GM18505 (cell line): ENCODE measurements around the gene STUB1.
A peak's percentile ranks its signal among the peaks of the same experiment; 100 is the strongest.

Experiments used
- ATAC-seq: cut with Tn5 transposase; IDR thresholded peaks from one replicate; pipeline ENCODE4 v1.9.1; 2021; ENCODE audit not compliant: unreplicated experiment
- POLR2A ChIP-seq: IDR thresholded peaks from 4 replicates; pipeline ENCODE4 v1.6.1; 2011; ENCODE audit warnings: borderline replicate concordance; ENCODE audit not compliant: insufficient read depth, insufficient read length; ENCODE audit errors: extremely low read depth

Gene STUB1

DNA sequence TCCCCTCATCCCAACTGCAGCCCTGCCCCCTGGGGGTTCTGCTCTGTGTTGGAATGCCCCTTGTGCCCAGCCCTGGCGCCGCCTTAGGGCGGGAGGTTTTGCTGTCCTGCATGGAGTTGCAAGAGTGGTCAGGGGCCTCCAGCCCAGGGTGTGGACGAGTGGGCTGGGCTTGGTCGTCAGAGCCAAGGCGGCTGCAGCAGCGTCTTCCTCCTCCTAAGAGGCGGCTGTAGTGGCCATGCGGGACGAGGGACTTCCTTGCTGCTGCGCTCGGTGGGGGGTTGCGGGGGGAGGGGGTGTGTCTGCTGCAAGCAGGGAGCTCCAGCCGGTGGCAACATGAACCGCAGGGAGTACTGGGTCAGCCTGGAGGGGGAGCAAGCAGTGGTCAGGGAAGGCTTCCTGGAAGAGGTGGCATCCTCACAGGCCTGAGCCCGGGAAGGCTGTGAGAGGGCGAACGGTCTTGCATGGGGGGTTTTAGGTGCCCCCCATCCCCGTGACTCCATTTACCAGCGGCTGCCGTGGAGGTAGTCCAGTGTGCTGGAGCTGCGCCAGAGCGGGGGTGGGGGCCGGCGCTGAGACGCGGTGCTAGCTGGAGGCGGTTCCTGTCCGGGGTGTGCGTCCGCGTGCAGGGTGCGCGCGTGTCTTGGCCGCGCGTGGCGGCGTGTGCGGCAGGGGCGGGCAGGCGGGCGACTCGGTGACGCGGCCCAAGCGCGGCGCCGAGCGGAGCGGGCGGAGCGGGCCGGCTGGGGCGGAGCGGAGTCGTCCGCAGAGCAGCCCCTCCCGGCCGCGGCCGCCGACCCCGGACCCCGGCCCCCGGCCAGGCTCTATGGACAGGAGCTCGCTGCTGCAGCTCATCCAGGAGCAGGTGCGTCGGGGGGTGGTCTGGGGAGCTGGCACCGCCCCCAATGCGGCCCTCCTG, 5.0 kb upstream of the STUB1 start, which contains the start of gene RHBDL1:
RHBDL1 (plus strand) TSS at position 704 of the 916 bp plus-strand sequence; CDS start at position 824, 120 bp downstream.
- peak; percentile 17 for TF ChIP-seq POLR2A
- no peak for ATAC-seq

DNA sequence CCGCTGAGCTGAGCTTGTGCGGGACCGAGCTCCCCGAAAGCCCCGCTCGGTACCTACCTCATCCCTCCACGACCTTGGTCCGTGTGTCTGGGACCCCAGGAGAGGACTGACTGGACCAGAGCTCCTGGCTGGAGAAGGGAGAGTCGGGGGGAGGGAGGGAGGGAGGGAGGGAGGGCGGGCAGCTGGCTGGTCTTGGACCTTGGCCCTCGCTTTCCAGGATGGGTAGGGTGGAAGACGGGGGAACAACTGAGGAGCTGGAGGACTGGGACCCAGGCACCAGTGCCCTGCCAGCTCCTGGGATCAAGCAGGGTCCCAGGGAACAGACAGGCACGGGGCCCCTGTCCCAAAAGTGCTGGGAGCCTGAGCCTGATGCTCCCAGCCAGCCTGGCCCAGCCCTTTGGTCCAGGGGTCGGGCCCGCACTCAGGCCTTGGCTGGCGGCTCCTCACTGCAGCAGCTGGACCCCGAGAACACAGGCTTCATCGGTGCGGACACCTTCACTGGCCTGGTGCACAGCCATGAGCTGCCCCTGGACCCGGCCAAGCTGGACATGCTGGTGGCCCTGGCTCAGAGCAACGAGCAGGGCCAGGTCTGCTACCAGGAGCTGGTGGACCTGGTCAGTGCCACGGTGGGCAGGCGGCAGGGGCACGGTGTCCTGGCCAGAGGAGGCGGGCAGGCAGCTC, 4.2 kb upstream of the STUB1 start:
- no peak for TF ChIP-seq POLR2A
- no peak for ATAC-seq

DNA sequence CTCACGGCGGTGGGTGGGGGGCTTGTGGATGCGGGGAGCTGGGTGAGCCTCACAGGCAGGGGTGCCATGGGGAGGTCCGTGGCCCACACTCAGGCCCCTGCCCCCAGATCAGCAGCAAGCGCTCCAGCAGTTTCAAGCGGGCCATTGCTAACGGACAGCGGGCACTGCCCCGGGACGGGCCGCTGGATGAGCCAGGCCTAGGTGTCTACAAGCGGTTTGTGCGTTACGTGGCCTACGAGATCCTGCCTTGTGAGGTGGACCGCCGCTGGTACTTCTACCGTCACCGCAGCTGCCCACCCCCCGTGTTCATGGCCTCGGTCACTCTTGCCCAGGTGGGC, 3.7 kb upstream of the STUB1 start:
- ATAC-seq, result no peak
- no peak for TF ChIP-seq POLR2A

DNA sequence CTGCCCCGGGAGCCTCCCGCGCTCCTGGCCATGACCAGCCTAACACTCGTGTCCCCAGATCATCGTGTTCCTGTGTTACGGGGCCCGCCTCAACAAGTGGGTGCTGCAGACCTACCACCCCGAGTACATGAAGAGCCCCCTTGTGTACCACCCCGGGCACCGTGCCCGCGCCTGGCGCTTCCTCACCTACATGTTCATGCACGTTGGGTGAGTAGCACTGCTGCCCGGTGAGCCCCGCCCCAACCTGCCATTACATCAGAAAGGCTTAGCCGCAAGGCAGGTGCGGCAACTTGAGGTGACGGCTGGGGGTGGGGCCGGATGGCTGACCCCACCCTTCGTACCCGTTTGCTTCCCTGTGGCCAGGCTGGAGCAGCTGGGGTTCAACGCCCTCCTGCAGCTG, 3.3 kb upstream of the STUB1 start:
- ATAC-seq, result no peak
- TF ChIP-seq POLR2A, result no peak

DNA sequence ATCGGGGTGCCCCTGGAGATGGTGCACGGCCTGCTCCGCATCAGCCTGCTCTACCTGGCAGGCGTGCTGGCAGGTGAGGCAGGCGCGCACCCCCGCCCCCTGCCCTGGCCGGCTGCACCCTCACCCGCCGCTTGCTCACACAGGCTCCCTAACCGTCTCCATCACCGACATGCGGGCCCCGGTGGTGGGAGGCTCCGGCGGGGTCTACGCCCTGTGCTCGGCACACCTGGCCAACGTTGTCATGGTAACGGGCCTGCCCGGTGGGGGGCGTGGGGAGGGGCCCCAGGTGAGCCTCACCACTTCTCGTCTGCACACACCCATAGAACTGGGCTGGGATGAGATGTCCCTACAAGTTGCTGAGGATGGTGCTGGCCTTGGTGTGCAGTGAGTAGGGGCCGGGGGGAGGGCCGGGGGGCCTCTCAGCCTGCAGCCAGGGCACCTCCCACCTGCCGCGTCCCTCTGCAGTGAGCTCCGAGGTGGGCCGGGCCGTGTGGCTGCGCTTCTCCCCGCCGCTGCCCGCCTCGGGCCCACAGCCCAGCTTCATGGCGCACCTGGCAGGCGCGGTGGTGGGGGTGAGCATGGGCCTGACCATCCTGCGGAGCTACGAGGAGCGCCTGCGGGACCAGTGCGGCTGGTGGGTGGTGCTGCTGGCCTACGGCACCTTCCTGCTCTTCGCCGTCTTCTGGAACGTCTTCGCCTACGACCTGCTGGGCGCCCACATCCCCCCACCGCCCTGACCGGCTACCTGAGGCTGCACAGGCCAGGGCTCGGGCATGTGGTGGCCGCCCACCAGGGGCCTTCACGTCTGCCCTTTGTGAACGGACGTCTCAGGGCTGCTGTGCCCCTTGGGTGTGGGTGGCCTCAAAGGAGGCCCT, 2.7 kb upstream of the STUB1 start:
- no peak for ATAC-seq
- TF ChIP-seq POLR2A, result no peak

DNA sequence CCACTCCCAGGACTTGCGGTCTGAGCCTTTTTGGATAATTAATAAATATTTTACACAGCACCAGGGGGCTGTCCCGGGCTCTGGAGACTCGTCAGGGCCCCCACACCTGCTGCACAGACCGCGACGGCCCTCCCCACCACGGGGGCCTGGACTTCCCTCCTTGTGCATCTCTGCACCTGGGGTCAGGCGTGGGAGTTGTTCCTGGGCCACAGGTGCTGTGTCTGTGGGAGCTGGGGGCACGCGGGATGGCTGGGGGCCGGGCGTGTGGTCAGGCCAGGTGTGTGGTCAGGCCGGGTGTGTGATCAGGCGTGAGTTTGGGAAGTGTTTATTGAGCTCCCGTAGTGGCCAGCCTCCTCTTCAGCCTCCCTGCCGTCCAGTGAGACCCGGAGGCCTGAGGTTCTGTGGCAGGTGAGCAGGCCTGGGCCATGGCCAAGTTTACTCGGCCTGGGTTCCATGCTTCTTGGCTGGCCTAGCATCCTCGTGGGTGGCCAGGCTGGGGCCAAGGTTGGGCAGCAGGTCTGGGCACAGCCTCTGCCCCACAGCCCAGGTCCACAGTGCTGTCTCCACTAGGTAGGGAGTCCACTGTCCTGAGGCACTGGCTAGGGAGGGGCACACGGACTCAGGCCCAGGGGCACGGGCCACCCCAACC, 1.9 kb upstream of the STUB1 start:
- no peak for TF ChIP-seq POLR2A
- ATAC-seq, result no peak

DNA sequence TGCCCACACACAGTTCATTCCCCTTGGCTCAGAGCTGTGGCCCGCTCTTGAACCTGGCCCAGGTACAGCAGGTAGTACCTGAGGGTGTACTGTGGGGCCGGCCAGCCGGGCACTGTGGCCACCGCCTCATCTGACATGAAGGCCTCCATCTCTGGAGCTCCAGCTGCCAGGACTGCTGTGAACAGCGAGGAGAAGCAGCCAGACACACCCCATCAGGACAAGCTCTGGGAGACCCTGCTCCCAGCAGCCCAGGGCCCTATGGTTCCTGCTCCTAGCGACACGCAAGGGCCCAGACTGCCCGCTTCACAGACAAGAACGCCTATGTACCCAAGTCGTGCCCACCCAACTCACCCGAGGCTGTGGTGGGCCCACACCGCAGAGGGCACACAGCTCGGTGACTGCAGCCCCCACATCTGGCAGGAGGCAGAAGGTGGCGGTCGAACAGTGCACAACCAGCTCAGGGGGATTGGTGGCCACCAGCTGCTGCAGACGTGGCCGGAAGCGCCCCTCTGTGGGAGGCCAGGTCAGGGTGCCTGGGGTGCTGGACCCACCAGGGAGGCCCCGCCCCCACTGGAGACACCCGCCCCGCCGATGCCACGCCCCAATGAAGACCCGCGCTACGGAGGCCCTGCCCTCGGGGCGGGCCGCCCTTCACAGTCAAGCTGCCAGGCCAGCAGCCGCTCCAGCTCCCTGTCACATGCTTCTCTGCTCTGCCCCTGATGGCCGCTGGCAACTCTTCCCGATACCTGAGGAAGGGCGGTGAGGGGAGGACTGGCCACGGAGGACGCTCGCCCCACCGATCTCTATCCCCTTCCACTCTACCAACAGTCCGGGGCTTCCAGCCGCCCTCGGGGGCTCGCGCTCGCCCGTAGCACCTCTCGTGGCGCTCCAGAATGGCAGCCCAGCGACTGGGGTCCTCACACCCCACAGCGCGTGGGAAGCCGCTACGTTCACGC, 1.1 kb upstream of the STUB1 start:
- TF ChIP-seq POLR2A, result no peak
- no peak for ATAC-seq

DNA sequence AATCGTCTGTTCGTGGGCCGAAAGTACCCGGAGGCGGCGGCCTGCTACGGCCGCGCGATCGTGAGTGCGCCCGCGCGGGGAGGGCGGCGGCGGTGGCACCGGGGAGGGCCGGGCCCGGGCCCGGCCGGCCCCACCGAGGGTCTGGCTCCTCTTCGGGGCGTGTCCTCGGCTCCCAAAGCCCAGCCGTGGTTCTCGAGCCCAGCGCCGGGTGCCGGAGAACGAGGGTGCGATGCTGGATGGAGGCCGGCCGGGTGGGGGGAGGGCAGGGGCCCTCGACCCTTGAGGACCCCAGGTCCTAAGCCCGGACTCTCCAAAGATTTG, 375 bp downstream of the STUB1 start:
- peak; percentile 0 for ATAC-seq
- TF ChIP-seq POLR2A, result no peak

DNA sequence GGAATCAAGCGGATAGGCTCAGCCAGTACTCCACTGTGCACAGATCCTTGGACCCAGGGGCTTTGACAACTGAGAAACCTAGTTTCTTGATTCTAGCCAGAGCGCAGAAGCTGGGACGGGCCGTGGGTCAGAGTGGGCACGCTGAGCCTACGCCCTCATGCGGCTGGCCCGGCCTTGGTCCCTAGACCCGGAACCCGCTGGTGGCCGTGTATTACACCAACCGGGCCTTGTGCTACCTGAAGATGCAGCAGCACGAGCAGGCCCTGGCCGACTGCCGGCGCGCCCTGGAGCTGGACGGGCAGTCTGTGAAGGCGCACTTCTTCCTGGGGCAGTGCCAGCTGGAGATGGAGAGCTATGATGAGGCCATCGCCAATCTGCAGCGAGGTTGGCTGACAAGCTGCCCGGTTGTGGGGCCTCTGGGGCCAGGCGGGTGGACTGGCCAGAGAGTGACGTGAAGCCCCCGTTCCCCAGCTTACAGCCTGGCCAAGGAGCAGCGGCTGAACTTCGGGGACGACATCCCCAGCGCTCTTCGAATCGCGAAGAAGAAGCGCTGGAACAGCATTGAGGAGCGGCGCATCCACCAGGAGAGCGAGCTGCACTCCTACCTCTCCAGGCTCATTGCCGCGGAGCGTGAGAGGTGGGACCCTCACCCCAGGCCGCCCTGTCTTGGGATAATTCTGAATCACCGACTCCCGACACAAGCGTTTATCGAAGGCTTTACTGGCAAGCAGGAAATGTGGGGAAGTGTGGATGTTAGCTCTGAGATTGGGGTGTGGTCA, 946 bp downstream of the STUB1 start:
- ATAC-seq, result no peak

DNA sequence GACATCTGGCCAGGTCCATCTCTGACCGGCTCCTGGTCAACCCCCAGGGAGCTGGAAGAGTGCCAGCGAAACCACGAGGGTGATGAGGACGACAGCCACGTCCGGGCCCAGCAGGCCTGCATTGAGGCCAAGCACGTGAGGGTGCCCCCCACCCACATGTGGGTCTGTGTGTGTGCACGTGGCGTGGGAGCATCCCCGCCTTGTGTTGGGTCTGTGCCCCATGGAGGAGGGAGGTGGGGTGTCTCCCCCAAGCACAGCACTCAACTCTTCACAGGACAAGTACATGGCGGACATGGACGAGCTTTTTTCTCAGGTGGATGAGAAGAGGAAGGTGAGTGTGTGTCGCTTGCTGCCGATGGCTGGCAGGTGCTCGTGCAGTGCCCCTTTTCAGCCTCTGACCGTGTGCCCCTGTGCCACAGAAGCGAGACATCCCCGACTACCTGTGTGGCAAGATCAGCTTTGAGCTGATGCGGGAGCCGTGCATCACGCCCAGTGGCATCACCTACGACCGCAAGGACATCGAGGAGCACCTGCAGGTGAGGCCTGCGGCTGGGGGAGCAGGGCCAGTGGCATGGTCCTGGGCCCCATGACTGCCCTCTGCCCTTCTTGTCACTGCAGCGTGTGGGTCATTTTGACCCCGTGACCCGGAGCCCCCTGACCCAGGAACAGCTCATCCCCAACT, 1.7 kb downstream of the STUB1 start:
- no peak for ATAC-seq
- TF ChIP-seq POLR2A, result no peak

More for the DNA sequence above, 946 bp downstream of the STUB1 start:
- no peak for TF ChIP-seq POLR2A
